Measurements from ENCODE around the gene CBLN3.
A peak's percentile ranks its signal among the peaks of the same experiment; 100 is the strongest.

The CBLN3 gene

GRCh38 chr14:24438223-24439097 is 9.0 kb upstream of the CBLN3 start:
- DNase-seq, result no peak

GRCh38 chr14:24437736-24438067 is 8.2 kb upstream of the CBLN3 start:
- DNase-seq, result no peak

- no peak for DNase-seq
Measured at GRCh38 chr14:24437020-24437735, 7.7 kb upstream of the CBLN3 start.

GRCh38 chr14:24436355-24437019 is 7.0 kb upstream of the CBLN3 start:
- peak; percentile 25 for DNase-seq

GRCh38 chr14:24435998-24436354 is 6.5 kb upstream of the CBLN3 start:
- DNase-seq, result no peak

GRCh38 chr14:24435192-24435810 is 5.8 kb upstream of the CBLN3 start:
- DNase-seq, result no peak

GRCh38 chr14:24434676-24435075 is 5.2 kb upstream of the CBLN3 start:
- no peak for DNase-seq

- DNase-seq, result no peak
Measured at GRCh38 chr14:24434036-24434435, 4.6 kb upstream of the CBLN3 start.

GRCh38 chr14:24432259-24433131 is 3.0 kb upstream of the CBLN3 start:
- DNase-seq, result no peak

GRCh38 chr14:24431569-24432258 is 2.2 kb upstream of the CBLN3 start:
- DNase-seq, result peak; percentile 91

- peak; percentile 79 for DNase-seq
Measured at GRCh38 chr14:24430682-24431568, 1.5 kb upstream of the CBLN3 start.

- DNase-seq, result peak; percentile 59
Measured at GRCh38 chr14:24430143-24430681, 744 bp upstream of the CBLN3 start.

GRCh38 chr14:24428628-24429394 is 657 bp downstream of the CBLN3 start:
- no peak for DNase-seq

GRCh38 chr14:24427537-24428508 is 1.6 kb downstream of the CBLN3 start:
- DNase-seq, result no peak

GRCh38 chr14:24426912-24427536 is 2.4 kb downstream of the CBLN3 start:
- no peak for DNase-seq

- DNase-seq, result no peak
Measured at GRCh38 chr14:24426150-24426911, 3.1 kb downstream of the CBLN3 start.

- no peak for DNase-seq
Measured at GRCh38 chr14:24425704-24426103, 3.8 kb downstream of the CBLN3 start.

Measured in stimulated activated CD4-positive, alpha-beta T cell treated with anti-CD3 and anti-CD28 coated beads, Interleukin-1b, Interleukin-23, amount 100 ng/mL, for 48 hours (primary cell).